SH-SY5Y (cell line): ENCODE data around the gene DSP.

Experiments
- GATA2 ChIP-seq: IDR thresholded peaks from 2 replicates; pipeline ENCODE4 v1.6.1; 2011; ENCODE audit warnings: mild to moderate bottlenecking, low read depth, low read length
- GATA3 ChIP-seq: IDR thresholded peaks from 2 replicates; pipeline ENCODE4 v1.6.1; 2011; ENCODE audit warnings: low read depth, mild to moderate bottlenecking, low read length, moderate library complexity

DNA sequence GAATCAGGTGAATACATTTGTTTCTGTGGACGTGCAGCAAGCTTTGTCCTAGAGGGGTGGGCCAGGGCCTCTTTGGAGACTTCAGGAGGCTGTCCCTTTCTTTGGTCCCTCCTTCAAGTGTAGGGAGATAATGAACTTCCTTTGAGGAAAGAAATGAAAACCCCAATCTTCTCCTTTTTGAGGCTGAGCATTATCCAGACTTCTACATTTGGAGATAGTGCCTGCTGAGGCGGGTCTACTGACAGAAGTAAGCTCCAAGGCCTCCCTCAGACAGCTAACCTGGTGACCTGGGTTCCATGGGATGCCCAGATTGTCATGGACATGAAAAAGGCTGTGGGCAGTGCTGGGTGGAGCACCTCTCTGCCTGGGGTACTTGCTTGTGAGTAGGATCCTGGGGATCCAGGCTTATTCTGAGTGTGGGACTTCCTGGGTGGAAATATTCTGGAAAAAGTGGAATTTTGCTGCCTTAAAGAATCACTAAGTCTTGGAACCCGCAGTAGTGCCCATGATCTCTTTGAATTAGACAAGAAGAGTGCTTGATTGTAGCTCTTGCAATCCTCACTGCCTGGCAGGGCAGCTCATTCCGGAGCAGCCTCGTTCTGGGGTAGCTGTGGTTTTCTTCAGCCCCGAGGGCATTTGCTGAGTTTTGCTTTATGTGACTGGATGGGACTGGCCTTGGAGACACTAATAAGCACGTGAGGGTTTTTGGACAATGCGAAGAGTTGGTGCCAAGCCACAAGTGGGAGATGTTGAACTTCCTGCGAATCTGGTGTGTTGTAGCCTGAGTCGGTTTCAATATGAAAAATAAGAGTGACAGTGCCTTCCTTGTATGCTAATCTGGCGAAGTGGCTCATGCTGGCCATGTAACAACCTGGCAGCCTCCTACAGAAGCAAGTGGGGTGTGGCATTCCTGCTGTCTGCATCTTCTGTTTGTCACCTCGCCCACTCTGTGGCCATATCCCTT is 76.6 kb downstream of the DSP start:
- TF ChIP-seq GATA2 (no peak), GATA3 (no peak)
